CD4-positive, alpha-beta T cell treated with Interleukin-15 for 4 hours (primary cell): ENCODE measurements around the gene ADARB1.

ENCODE experiments used
- DNase-seq: peaks from one replicate; pipeline ENCODE4 v3.0.0-alpha.2; 2020; ENCODE audit warnings: low spot score

ADARB1 gene

DNA sequence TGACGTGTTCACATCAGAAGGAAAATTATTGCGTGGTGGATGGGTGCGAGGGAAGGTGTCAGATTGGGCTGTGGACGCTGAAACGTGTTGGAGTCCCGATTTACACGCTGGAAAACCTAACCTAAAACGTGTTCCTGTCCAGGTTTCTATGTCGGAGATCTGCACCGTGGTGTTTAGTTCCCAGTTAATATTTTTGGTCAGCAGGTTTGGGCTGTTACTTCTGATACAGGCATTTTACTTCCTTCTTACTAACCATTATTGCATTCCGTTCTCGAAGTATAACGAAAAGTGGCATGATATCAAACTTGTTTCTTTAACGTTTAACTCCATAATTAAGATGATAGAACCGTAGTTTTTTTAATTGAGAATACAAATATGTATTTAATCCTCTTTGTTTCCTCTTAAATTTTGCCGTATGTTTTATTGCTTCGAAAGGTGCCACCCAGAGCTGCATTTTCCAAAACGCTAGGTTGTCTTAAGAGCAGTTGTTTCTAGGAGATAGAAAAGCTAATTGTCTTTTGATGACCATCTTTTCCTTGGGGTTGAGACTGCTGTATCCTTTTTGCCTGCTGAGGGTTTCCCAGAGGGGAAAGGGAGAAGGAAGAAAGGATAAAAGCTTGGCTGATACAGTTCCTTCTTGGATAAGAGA, 1.3 kb downstream of the ADARB1 start:
- no peak for DNase-seq

DNA sequence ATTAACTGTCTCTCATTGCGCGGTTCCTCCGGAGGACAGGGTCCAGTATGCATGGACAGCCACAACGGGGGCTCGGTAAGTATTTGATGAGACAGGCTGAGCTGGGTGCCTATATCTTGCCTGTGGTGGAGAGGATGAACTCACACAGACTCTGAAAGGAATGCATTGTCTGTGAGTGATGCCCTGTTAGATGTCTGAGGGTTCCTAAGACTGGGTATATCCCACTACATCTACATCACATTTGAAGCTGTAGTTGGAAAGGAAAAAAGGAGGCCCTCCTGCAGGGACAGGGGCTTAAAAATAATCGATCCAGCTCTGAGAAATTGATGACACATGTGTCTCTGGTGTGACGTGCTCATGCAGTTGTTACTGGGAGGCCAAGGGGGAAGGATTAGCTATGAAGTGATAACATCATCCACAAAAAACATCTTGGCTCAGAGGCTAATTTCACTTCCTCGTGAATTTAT, 1.9 kb downstream of the ADARB1 start:
- DNase-seq = no peak

DNA sequence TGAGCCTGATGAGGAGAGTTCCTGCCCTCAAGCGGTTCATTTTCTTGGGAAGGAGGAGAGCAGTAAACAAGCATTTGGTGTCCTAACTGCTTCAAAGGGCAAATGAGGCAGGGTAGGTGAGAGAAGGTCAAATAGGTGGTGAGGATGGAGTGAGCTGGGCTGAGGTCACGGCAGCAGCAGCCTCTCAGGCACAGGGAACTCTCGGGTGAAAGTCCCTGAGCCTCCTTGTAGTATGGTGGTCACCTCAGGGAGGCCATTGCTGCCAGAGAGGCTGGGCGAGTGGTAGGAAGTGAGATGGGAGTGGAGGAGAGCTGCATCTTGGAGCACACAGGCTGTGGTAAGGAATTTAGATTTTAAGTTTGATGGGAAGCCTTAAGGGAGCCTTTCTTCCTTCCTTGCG, 4.0 kb downstream of the ADARB1 start:
- DNase-seq = no peak

DNA sequence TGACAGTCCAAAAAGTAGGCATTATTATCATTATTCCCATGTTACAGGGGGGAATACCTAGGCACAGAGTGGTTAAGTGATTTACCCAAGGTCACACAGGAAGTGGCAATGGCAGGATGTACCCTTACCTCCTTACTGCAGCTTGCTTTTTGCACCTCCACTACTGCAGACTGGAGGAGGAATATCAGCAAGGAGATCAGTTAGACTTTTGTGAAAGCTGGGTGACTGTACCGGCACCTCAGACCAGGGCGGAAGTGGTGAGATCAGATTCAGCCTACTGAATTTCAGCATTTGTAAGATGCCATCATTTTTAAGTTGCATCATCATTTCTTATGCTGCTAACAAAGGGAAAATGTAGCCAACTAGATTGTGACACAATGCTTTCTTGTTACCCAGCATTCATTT, 4.5 kb downstream of the ADARB1 start:
- peak; percentile 86 for DNase-seq

DNA sequence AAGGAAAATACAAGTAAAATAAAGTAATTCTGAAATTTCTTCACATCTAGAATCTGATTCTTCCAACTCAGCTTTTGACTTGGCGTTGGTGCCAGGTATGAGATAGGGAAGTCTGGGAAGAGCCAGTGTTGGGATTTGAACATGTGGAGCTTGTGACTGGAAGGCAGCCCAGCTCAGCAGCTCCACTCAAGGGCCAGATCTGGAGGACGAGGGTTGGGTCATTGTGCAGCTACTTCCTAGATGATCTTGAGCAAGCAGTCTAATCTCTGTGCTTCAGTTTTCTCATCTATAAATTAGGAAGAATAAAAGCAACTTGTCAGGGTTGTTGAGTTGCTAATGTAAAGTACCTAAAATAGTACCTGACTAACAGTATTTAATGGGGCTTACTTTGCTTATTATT, 5.0 kb downstream of the ADARB1 start:
- DNase-seq = no peak

DNA sequence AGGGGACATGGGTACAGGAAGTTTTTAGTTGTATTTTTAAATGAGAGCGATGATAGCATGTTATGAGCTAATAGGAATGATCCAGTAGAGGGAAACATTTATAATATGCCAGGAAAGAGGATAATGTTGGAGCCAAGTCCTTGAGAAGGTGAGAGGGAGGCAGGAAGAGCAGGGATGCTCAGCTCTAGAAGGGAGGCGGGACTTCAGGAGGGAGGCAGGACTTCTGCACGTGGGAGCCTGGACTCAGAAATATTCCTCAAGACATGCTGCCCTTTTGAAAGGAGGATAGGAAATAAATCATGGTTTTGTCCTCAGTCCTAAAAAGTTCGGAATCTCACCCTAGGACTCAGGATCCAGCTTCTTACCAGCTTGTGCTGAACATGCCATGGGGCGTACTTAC, 5.9 kb downstream of the ADARB1 start:
- no peak for DNase-seq

DNA sequence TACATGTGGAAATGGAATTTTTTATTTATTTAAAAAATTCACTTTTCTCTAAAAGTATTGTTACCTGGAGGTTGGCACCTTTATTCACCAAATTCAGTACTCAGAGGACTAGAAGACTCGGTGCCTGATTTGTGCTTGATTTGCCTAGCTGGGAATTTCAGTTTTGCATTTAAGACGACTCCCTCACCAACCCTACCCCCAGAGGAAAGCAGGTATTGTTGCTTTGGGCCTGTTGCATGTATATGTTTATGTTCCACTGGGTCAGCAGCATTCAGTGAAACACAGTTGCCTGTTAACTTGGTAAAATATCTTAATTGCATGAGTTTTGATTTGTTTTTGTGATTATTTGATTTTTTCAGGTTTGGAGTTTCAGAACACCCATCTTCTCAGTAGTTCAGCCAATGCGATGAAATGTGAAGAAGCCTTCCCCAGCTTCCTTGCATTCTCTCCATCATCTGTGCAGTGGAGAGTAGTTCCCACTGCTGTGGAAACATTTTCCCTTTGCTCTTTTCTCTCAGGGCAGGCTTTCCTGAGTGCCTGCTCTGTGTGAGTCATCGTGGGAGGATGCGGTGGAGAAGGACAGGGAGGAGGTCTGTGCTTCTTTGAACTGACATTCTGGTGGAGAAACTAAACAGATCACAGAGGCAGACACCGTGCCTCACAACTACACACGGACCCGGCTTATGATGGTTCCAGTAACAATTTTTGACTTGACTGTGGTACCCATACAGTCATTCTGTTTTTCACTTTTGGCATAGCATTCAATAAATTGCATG, 6.4 kb downstream of the ADARB1 start:
- peak; percentile 44 for DNase-seq

DNA sequence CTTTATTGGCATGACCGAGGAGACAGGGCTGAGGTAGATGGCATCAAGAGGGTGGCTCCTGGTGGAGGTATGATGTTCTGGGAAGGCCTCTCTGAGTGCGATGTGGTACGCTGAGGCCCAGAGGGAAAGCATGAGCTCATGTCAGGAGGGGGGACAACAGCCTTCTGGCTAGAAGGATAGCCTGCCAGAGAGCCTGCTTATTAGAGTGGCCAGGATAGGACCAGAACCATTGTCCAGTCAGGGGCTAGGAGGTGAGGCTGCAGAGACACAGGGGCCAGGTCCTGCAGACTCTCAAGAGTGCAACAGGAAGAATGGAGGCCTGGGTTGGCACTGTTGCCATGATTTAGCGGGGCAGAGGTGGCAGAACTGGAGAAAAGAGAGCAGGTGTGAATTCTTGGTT, 7.3 kb downstream of the ADARB1 start:
- no peak for DNase-seq

DNA sequence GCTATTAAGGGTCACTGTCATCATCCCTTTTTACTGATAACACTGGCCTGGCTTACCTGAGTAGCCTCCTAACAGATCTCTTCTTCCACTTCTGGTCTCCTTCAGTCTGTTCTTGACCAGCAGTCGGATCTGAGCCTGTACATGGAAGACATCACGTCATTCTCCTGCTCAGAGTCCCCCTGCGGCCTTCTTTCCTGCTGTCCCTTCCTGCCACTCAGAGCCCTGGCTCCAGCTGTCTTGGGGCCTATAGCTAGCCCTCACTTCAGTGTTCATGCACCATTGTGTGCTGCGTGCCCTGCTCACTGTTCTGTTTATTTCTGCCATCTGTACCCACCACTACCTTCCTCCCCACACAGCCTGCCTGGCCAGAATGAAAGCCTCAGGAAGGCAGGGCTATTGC, 8.4 kb downstream of the ADARB1 start:
- DNase-seq = no peak

DNA sequence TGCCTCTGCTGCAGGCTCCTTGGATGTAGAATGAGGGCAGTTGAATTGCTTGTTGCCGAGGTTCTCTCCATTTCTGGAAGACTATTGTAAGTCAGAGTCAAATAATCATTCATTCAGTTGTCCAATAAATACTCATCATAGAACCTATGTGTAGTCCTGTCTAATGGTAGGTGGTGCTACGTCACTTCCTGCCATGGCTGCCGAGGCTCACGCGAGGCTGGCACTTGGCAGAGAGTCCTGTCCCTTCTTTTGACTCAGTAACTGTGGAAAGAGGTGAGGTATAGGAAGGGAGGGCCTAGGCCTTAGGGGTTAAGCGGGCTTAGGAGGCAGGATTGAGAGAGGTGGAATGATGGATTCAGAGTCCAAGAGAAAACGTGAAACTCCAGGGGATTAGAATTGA, 9.7 kb downstream of the ADARB1 start:
- no peak for DNase-seq

DNA sequence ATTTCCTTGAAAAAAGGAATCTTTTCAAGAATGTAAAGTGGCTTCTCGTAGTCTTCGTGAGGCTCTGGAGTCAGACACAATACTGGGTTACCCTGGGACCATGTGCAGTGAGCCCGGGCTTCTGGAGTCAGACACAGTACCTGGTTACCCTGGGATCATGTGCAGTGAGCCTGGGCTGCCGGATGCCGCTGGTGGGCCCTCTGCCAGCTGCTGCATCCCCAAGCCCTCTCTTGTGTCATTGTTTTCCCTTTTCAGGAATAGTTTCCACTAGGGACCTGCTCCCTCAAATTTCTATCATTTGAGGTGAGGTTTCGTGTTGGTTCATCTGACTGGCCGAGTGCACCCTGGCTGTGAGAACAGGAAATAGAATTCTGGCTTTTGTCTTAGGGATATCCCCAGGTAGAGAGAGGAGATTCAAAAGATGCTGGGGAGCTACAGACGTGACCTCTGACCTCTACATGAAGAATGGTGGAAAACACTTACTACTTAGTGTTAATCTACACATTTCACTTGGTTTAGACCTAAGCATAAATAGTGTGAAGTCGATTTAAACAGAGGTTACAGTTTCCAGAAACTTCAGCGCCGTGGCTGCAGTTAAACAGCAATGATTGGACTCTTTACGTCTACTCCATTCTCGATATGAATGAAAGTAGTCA, 10.6 kb downstream of the ADARB1 start:
- DNase-seq = peak; percentile 19

DNA sequence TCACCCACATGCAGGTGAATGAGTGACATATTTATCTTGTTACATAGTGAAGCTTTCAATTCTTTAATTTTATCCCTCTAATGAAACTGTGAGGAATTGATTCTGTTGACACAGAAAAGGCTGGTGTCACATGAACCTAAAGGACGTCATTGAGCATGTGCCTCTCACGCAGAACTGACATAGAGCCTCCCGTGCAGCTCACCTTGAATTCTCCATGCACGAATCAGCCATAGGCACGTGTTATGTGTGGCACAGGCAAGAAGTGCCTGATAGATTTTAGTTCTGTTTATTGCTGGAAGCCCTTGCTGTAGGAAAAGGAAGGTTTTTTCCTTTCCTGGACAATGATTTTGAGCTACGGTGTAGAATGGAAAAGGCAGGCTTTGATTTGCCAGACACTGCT, 11.3 kb downstream of the ADARB1 start:
- no peak for DNase-seq

DNA sequence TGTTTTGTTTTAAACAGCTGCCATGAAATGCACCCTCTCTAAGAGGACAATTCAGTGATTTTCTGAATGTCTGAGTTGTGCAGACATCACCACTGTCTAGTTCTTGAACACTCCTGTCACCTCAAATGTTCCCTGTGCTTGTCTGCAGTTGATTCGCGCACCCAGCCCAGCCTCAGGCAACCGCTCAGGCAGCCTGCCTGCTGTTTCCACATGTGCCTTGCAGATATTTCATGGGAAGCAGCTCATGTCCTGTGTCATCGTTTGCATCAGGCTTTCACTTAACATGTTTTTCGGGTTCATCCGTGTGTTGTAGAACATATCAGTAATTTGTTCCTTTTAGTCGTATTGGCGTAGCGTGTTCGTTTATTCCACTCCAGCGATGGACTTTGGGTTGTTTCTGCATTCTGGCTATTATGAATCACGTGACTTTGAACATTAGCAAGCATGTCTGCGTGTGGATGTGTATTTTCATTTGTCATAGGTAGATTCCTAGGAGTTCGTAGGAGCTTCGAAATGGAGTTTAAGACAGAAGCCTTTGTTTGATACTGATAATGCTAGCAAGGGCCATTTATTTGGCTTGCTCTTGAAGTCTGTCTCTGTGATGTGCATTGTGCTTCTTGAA, 12.1 kb downstream of the ADARB1 start:
- no peak for DNase-seq

DNA sequence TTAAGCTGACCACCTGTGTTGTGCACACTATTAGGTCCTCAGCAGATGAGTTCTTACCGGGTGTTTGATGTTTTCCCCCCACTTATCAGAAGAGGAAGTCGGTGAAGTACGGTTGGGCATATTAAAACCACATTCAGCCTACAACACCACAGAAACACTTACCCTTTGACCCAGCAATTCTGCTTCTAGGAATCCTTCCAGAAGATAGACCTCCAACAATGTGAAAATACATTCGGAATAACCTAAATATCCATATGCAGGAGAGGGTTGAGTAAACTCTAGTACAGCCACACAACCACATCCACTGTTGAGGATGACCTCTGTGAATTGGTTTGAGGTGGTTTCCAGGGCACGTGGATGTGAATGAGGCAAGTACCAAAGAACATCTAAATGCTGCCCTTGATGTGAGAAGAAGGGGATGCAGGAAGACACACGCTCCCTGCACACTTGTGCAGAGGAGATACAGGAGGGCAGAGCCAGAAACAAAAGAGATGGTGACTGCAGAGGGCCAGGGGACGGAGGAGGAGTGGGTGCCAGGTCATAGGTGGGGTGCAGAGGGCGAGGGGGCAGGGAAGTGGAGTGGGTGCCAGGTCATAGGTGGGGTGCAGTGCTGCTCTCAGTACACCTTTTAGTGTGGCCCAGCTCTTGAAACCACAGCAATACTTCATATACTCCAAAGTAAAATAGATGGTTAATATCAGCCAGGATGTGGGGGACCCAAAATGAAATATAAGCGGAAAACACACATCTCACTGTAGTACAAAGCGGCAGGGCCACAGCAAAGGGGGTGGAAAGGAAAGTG, 12.8 kb downstream of the ADARB1 start:
- DNase-seq = no peak

DNA sequence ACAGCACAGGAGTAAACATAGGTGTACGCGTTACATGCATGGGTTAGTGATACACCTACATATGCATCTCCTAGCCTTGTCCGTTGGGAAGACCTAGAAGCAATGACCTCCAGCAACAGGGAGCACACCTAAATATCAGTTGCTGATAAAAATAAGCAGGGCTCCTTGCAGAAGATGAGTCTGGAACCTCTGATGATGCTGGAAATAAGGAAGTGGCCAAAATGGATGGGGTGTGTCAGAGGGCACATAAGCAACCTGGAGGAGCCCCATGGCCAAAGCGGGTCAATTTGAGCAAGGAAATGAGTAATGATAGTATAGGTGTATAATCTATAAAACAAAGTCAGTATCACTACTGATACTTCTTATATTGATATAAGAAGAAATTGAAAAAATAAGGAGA, 13.7 kb downstream of the ADARB1 start:
- DNase-seq = no peak

DNA sequence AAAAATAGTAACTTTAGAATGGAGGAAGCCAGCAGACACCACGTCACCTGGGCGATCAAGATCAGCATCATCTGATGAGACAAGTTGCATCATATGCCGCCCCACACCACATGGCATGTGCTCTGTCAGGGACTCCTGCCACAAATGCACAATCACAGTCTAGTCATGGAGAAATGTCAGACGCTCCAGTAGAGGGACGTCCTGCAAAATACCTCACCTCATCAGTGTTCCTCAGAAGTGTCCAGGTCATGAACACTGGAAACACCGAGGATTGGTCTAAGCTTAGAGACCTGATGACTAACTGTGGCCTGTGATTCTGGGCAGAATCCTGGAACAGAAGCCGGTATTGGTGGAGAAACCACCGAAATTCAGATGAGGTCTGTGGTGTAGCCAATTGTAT, 14.3 kb downstream of the ADARB1 start:
- DNase-seq = no peak

DNA sequence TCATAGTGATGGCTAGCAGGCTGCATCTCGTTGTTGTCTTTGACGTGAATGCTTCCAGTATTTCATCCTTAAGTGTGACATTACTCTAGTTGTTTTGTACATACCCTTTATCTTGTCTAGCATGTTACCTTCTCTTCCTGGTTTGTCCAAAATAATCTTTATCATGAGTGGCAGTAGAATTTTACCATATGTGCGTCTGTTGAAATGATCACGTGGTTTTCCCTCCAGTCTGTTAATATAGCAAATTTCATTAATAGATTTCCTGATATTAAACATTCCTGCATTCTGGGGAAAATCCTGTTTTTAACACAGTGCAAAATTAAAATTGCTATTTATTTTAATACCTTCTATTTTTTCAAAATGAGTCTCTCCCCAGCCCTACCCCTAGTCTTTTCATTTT, 15.6 kb downstream of the ADARB1 start:
- no peak for DNase-seq

DNA sequence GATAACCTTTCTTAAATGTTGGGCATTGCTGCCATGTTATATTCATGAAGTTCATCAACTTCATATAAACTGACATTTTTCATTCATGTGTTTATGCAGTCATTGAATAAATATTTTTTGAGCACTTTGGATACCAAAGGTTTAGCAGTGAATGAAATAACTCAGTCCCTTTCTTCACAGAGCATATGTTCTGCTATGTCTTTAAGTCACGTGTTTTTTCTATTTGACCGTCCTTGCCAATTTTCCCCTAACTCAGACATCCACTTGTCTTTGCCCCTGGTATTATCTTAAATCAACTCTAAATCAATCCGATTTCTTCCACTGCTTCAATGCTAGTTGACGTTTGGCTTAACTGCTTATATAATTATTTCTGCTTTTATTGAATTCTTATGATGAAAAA, 16.6 kb downstream of the ADARB1 start:
- DNase-seq = no peak

DNA sequence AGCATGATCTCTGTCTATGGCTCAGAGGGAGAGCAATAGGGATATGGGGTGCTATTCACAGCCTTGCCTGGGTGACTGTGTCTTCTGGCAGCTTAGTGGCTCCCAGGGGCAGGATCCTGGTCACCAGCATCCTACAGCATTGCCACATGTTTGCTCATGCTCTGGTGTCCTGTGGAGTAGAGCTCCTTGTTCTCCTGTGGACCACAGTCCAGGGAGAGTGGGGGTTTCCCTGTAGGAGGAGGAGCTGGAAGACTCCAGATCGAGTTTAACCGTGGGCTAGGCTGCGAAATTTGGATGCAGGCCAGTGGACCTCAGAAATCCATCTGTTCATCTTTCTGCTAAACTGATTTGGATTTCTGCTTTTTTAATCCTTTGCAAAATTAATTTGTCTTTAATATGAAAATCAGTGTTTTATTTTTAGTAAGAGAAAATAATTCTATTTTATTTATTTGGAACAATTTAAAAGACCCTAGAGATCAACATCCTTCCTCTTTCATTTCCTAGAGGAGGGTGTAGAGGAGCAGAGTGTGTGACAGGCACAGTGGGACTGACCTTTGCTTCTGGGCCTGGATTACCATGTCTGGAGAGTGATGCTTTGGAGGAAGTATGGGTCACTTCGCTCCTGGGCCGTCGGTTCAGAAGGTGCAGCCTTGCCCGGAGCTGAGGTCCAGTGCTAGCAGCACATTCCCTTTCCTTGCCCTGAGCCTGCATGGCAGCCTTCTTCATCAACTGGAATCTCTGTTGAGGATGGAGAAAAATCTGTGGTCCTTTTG, 17.4 kb downstream of the ADARB1 start:
- DNase-seq = no peak

DNA sequence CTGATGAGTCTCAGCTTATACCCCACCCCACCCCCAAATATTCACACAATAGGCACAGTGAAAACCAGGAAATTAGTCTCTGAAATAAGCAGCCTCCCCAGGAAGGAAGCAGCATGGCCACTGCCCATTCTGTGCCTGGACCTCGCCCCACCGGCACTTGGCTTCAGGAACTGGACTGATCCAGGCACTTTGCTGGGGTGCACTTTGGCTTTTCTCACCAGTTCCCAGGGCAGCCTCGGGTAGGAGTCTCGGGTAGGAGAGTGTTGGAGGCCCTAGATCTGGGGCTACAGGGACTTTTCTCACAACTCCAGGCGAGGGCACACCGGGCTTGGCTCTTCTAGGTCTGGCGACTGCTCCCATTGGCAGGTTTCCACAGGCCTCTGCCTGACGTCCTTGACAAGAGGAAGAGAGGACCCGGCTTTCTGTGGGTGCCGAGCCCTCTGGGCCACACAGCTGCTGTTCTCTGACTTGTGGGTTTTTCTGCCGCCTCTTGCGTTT, 18.7 kb downstream of the ADARB1 start:
- no peak for DNase-seq

DNA sequence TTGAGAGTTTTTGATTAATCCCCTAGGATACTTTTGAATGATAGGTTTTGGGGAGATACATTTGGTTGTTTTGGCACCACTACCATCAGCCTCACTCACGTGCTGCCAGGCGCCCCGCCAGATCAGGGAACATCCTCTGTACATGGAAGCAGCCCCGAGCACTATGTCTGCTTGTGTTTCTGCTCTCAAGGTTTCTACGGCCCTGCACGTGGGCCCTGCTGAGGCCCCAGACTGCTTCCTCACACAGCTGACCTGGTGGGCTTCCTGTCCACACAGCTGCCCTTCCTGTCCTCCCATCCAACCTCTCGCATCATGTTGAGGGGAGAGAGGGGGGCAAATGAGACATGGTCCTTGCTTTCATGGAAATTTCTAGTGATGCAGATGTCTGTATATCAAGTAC, 20.0 kb downstream of the ADARB1 start:
- no peak for DNase-seq
